CD14-positive monocyte (primary cell): ENCODE data around the gene OR14I1. TPM values are rescaled to one million over a fixed set of nuclear protein-coding genes. Genes with fewer than 3 reads are reported as not detected.

Experiments
- DNase-seq, 3 donors: peaks; one replicate each; pipeline ENCODE4 v3.0.0-alpha.2; 2011 to 2022
- H2AFZ ChIP-seq: 2 replicates; pipeline ENCODE4 v1.6.0; 2012; ENCODE audit warnings: mild to moderate bottlenecking, low read depth, low read length, inconsistent platforms; ENCODE audit not compliant: insufficient read depth, poor library complexity, severe bottlenecking
- H3K27ac ChIP-seq, 2 donors: 1 replicate in 1 of 2; 2 replicates in 1 of 2; pipeline ENCODE4 v1.5.1; 2012 to 2013; ENCODE audit warnings: low read length in 2 of 2, control low read depth in 1 of 2, inconsistent platforms in 1 of 2, low read depth in 1 of 2, mild to moderate bottlenecking in 1 of 2
- H3K27me3 ChIP-seq, 2 donors: one replicate each; pipeline versions ENCODE4 v1.6.0 to v1.6.1; 2011 to 2013; ENCODE audit warnings: low read length in 2 of 2; ENCODE audit not compliant: control insufficient read depth in 2 of 2, insufficient read depth in 2 of 2
- H3K36me3 ChIP-seq, 2 donors: replicated peaks in 1 of 2; 1 replicate in 1 of 2; 2 replicates in 1 of 2; pipeline versions ENCODE4 v1.5.1 to v1.6.1; 2012 to 2013; ENCODE audit warnings: low read length in 2 of 2, control low read depth in 1 of 2, inconsistent platforms in 1 of 2, mild to moderate bottlenecking in 1 of 2; ENCODE audit not compliant: insufficient read depth in 2 of 2, control insufficient read depth in 1 of 2
- H3K4me1 ChIP-seq, 2 donors: 1 replicate in 1 of 2; 2 replicates in 1 of 2; pipeline versions ENCODE4 v1.5.1 to v1.6.1; 2012 to 2013; ENCODE audit warnings: low read length in 2 of 2, control low read depth in 1 of 2, inconsistent platforms in 1 of 2, mild to moderate bottlenecking in 1 of 2, moderate library complexity in 1 of 2; ENCODE audit not compliant: insufficient read depth in 2 of 2, control insufficient read depth in 1 of 2
- H3K4me2 ChIP-seq: replicated peaks from 2 replicates; pipeline ENCODE3; 2012; ENCODE audit warnings: low read length, moderate library complexity, mild to moderate bottlenecking; ENCODE audit not compliant: poor library complexity, severe bottlenecking; ENCODE audit errors: extremely low read depth
- H3K4me3 ChIP-seq, 3 experiments: fragments of 200-600 bp in 1 of 3; sonication (generic) in 1 of 3; replicated peaks in 1 of 3; 1 replicate in 2 of 3; 2 replicates in 1 of 3; pipeline ENCODE4 v1.5.1; 2011 to 2013; ENCODE audit warnings: low read length in 3 of 3, mild to moderate bottlenecking in 3 of 3, control low read depth in 2 of 3, low read depth in 2 of 3, inconsistent platforms in 1 of 3, moderate library complexity in 1 of 3
- H3K79me2 ChIP-seq: 2 replicates; pipeline ENCODE4 v1.6.0; 2012; ENCODE audit warnings: mild to moderate bottlenecking, control low read depth, inconsistent platforms, low read length, moderate library complexity; ENCODE audit not compliant: insufficient read depth
- H3K9ac ChIP-seq: 2 replicates; pipeline ENCODE4 v1.6.0; 2017; ENCODE audit warnings: low read length, mild to moderate bottlenecking; ENCODE audit not compliant: insufficient read depth, poor library complexity, severe bottlenecking
- H3K9me3 ChIP-seq, 2 donors: replicated peaks in 1 of 2; 1 replicate in 1 of 2; 2 replicates in 1 of 2; pipeline versions ENCODE4 v1.5.1 to v1.6.1; 2012 to 2013; ENCODE audit warnings: low read length in 2 of 2, control low read depth in 1 of 2; ENCODE audit not compliant: control insufficient read depth in 1 of 2, insufficient read depth in 1 of 2
- H4K20me1 ChIP-seq: 2 replicates; pipeline ENCODE4 v1.6.0; 2012; ENCODE audit warnings: mild to moderate bottlenecking, low read length, control low read depth, moderate library complexity; ENCODE audit not compliant: insufficient read depth
- H3K27ac Mint-ChIP-seq, 7 donors: one replicate each; pipeline ENCODE4 v1.8.0; 2020; ENCODE audit warnings: mild to moderate bottlenecking in 7 of 7, mixed read lengths in 7 of 7, moderate library complexity in 6 of 7, inconsistent platforms in 2 of 7
- H3K27me3 Mint-ChIP-seq, 3 donors: one replicate each; pipeline ENCODE4 v1.8.0; 2021 to 2022; ENCODE audit warnings: low read depth in 3 of 3, mild to moderate bottlenecking in 3 of 3, mixed read lengths in 3 of 3, moderate library complexity in 3 of 3, inconsistent platforms in 1 of 3
- H3K36me3 Mint-ChIP-seq, 2 donors: one replicate each; pipeline ENCODE4 v1.8.0; 2020; ENCODE audit warnings: mixed read lengths in 2 of 2, inconsistent platforms in 1 of 2, mild to moderate bottlenecking in 1 of 2
- H3K4me1 Mint-ChIP-seq: one replicate; pipeline ENCODE4 v1.8.0; 2020; ENCODE audit warnings: mild to moderate bottlenecking, mixed read lengths
- H3K4me3 Mint-ChIP-seq, 2 donors: one replicate each; pipeline ENCODE4 v1.8.0; 2020; ENCODE audit warnings: mild to moderate bottlenecking in 2 of 2, mixed read lengths in 2 of 2, moderate library complexity in 1 of 2
- H3K9me3 Mint-ChIP-seq, 7 donors: one replicate each; pipeline ENCODE4 v1.8.0; 2020 to 2022; ENCODE audit warnings: mixed read lengths in 7 of 7, mild to moderate bottlenecking in 6 of 7, moderate library complexity in 6 of 7, inconsistent platforms in 2 of 7
- WGBS: methylation state at CpG from one replicate; pipeline ENCODE4 v1.1.5; 2013; ENCODE audit warnings: missing lambda C conversion rate; ENCODE audit not compliant: insufficient coverage; 5-methylcytosine and 5-hydroxymethylcytosine counted together
- intact Hi-C, 2 donors: fragments of 100-400 bp; cut with micrococcal nuclease; formaldehyde crosslinking; loops; one replicate each; pipeline versions ENCODE4 v1.15.0 to v1.15.1; 2023
- polyA plus RNA-seq, 3 donors: library from polyadenylated mRNA; depleted of rRNA in 1 of 3; unstranded in 2 of 3; stranded (reverse) in 1 of 3; fragments of 300-500 nt in 2 of 3; fragments of >200 nt in 1 of 3; fragmentation: Illumina TruSeq in 2 of 3; gene quantifications; 1 replicate in 2 of 3; 2 replicates in 1 of 3; pipeline ENCODE4 v1.2.3, GENCODE V29; 2012 to 2021
- TF ChIP-seq, protein P1 (sequence below): fragments of 200-600 bp; IDR thresholded peaks from one replicate; pipeline ENCODE4 v1.8.0; 2022; ENCODE audit warnings: antibody characterized with exemption, mild to moderate bottlenecking

The OR14I1 gene
- polyA plus RNA-seq, 3 donors, result not detected

DNA sequence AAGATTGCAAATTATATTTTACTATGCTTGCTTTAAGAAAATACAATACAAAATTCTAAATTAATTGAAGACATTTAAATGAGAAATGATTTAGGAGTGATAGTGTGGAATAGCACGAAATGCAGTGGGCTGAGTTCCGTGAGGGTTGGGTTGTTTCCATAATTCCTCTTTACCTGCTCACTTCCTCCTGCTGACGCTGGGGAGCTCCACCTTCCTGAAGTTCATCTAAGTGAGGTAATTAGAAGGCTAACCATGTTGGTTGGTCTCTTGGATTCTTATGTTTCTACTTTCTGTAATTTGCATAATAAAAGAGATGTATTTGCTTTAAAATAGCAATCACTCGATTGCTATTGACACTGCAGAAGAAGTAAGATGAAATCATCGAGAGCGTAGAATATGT lies 4.7 kb downstream of the OR14I1 start:
- Histone ChIP-seq H3K4me3 (no peak overlapping the region), H4K20me1 (no peaks in the 10 kb centered on the region), H3K27me3 (no peaks in the 10 kb centered on the region), H3K9me3 (no peaks in the 10 kb centered on the region), H3K79me2 (no peaks in the 10 kb centered on the region), H3K36me3 (no peaks in the 10 kb centered on the region), H3K27ac (no peak overlapping the region), H3K4me1 (peaks cover 0 to 13% of the 10 kb centered on the region in 2 donors), H2AFZ (no peak overlapping the region), H3K9ac (no peak overlapping the region), H3K4me2 (no peak overlapping the region)
- intact Hi-C loops, result loop anchor here in 1 of 2 donors (2.0 kb wide), 1 partner anchor 109 kb away; no protein-coding TSS in a partner anchor
- DNase-seq, result no peak
- WGBS, result 85% methylated on average over 3 of the region's 6 CpGs
- peaks cover 0 to 5% (median 1%) of the 10 kb centered on the region in 3 donors for H3K27me3 Mint-ChIP-seq
- H3K4me1 Mint-ChIP-seq, result peaks cover 9% of the 10 kb centered on the region
- no peak overlapping the region for H3K4me3 Mint-ChIP-seq
- no peak overlapping the region for H3K27ac Mint-ChIP-seq
- peaks cover 0 to 1% (median 0%) of the 10 kb centered on the region in 7 donors for H3K9me3 Mint-ChIP-seq
- TF ChIP-seq, protein P1, sequence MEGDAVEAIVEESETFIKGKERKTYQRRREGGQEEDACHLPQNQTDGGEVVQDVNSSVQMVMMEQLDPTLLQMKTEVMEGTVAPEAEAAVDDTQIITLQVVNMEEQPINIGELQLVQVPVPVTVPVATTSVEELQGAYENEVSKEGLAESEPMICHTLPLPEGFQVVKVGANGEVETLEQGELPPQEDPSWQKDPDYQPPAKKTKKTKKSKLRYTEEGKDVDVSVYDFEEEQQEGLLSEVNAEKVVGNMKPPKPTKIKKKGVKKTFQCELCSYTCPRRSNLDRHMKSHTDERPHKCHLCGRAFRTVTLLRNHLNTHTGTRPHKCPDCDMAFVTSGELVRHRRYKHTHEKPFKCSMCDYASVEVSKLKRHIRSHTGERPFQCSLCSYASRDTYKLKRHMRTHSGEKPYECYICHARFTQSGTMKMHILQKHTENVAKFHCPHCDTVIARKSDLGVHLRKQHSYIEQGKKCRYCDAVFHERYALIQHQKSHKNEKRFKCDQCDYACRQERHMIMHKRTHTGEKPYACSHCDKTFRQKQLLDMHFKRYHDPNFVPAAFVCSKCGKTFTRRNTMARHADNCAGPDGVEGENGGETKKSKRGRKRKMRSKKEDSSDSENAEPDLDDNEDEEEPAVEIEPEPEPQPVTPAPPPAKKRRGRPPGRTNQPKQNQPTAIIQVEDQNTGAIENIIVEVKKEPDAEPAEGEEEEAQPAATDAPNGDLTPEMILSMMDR, result no peak
- no peaks in the 10 kb centered on the region for H3K36me3 Mint-ChIP-seq

DNA sequence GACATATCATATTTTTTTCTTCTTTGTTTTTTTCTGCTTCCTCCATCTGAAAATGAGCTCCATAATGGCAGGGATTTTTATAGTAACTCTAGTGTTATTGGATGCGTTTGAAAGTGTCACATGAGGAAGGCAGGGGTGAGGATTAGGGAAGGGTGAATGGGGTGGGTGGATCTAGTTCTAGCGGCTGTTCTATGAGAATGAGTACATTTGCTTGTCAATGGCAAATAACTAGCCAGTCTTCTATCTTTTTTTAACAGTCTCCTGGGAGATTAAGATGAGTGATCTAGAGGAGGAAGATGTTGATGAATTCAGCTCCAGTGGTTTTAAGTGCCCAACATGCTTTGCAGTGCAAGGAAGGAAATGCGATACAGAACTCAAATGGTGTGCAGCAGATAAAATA lies 5.8 kb downstream of the OR14I1 start:
- H3K4me3 Mint-ChIP-seq, result no peak overlapping the region
- H3K36me3 Mint-ChIP-seq, result no peaks in the 10 kb centered on the region
- H3K36me3 ChIP-seq, result no peaks in the 10 kb centered on the region
- no peak overlapping the region for H3K4me3 ChIP-seq
- no peak overlapping the region for H2AFZ ChIP-seq
- TF ChIP-seq, protein P1, result no peak
- H3K27ac Mint-ChIP-seq, result peak overlapping the region in 2 of 7 donors; percentile 5 to 12
- DNase-seq, result no peak
- H3K9ac ChIP-seq, result no peak overlapping the region
- intact Hi-C loops, result loop anchor here in 1 of 2 donors (2.0 kb wide), 1 partner anchor 110 kb away; no protein-coding TSS in a partner anchor
- no peaks in the 10 kb centered on the region for H4K20me1 ChIP-seq
- 69% methylated on average over 2 of the region's 3 CpGs for WGBS
- no peak overlapping the region for H3K27ac ChIP-seq
- no peaks in the 10 kb centered on the region for H3K9me3 ChIP-seq
- H3K4me2 ChIP-seq, result no peak overlapping the region
- H3K27me3 Mint-ChIP-seq, result peaks cover 0 to 3% (median 1%) of the 10 kb centered on the region in 3 donors
- H3K4me1 ChIP-seq, result peaks cover 0 to 13% of the 10 kb centered on the region in 2 donors
- H3K79me2 ChIP-seq, result no peaks in the 10 kb centered on the region
- H3K9me3 Mint-ChIP-seq, result peaks cover 0 to 7% (median 5%) of the 10 kb centered on the region in 7 donors
- no peaks in the 10 kb centered on the region for H3K27me3 ChIP-seq
- H3K4me1 Mint-ChIP-seq, result peaks cover 11% of the 10 kb centered on the region
